Measurements from ENCODE around the gene DYNC1H1.

GRCh38 chr14:101955695-101956161, 8.6 kb upstream of the DYNC1H1 start:
- TF ChIP-seq CTCF (conservative IDR thresholded peaks at IDR 0.05) (no peak), ZFX (IDR thresholded peaks at IDR 0.05) (no peak)

Measured in C4-2B (cell line).